HEK293 (cell line): ENCODE data around the gene HRAS.

Source experiments
- FEZF1 ChIP-seq: fragments of 450-650 bp; formaldehyde crosslinking; IDR thresholded peaks from 2 replicates; pipeline ENCODE4 v1.5.1; 2016; ENCODE audit warnings: missing biosample characterization, missing genetic modification characterization
- HOXC10 ChIP-seq: sonication (generic); formaldehyde crosslinking; IDR thresholded peaks from 2 replicates; pipeline ENCODE4 v1.8.1; 2023; ENCODE audit warnings: mild to moderate bottlenecking, missing genetic modification reagents
- IKZF3 ChIP-seq: fragments of 450-650 bp; IDR thresholded peaks from 2 replicates; pipeline ENCODE4 v1.5.0; 2018; ENCODE audit warnings: missing biosample characterization, mild to moderate bottlenecking, missing genetic modification characterization, moderate library complexity
- OSR2 ChIP-seq: fragments of 450-650 bp; formaldehyde crosslinking; IDR thresholded peaks from 2 replicates; pipeline ENCODE4 v1.5.1; 2016; ENCODE audit warnings: missing biosample characterization, missing genetic modification characterization
- SP2 ChIP-seq: fragments of 450-650 bp; formaldehyde crosslinking; IDR thresholded peaks from 2 replicates; pipeline ENCODE4 v1.5.1; 2016; ENCODE audit warnings: missing biosample characterization, missing genetic modification characterization
- TRIM28 ChIP-seq: IDR thresholded peaks from 2 replicates; pipeline ENCODE4 v1.6.1; 2011; ENCODE audit warnings: low read length, control low read depth, borderline replicate concordance
- WT1 ChIP-seq: fragments of 450-650 bp; formaldehyde crosslinking; IDR thresholded peaks from 2 replicates; pipeline ENCODE4 v1.5.1; 2016; ENCODE audit warnings: missing biosample characterization, missing genetic modification characterization
- ZBTB20 ChIP-seq: fragments of 450-650 bp; formaldehyde crosslinking; IDR thresholded peaks from 2 replicates; pipeline ENCODE4 v1.5.1; 2016; ENCODE audit warnings: missing biosample characterization, missing genetic modification characterization
- ZBTB8A ChIP-seq: fragments of 450-650 bp; formaldehyde crosslinking; IDR thresholded peaks from 2 replicates; pipeline ENCODE4 v1.5.1; 2016; ENCODE audit warnings: missing biosample characterization, missing genetic modification characterization
- ZIC2 ChIP-seq: fragments of 450-650 bp; formaldehyde crosslinking; IDR thresholded peaks from 2 replicates; pipeline ENCODE4 v1.5.1; 2016; ENCODE audit warnings: missing biosample characterization, missing genetic modification characterization
- ZNF112 ChIP-seq: fragments of 450-650 bp; formaldehyde crosslinking; IDR thresholded peaks from 2 replicates; pipeline ENCODE4 v1.5.0; 2017; ENCODE audit warnings: missing biosample characterization, missing genetic modification characterization
- ZNF133 ChIP-seq: fragments of 450-650 bp; formaldehyde crosslinking; IDR thresholded peaks from 2 replicates; pipeline ENCODE4 v1.5.1; 2016; ENCODE audit warnings: missing biosample characterization, missing genetic modification characterization
- ZNF146 ChIP-seq: fragments of 450-650 bp; formaldehyde crosslinking; IDR thresholded peaks from 2 replicates; pipeline ENCODE4 v1.5.1; 2016; ENCODE audit warnings: missing biosample characterization, missing genetic modification characterization
- ZNF157 ChIP-seq: fragments of 450-650 bp; formaldehyde crosslinking; IDR thresholded peaks from 2 replicates; pipeline ENCODE4 v1.5.1; 2016; ENCODE audit warnings: missing biosample characterization, missing genetic modification characterization
- ZNF184 ChIP-seq: fragments of 450-650 bp; IDR thresholded peaks from 2 replicates; pipeline ENCODE4 v1.5.1; 2018; ENCODE audit warnings: missing biosample characterization, mild to moderate bottlenecking, missing genetic modification characterization
- ZNF221 ChIP-seq: fragments of 450-650 bp; formaldehyde crosslinking; IDR thresholded peaks from 2 replicates; pipeline ENCODE4 v1.5.1; 2017; ENCODE audit warnings: missing biosample characterization, missing genetic modification characterization, borderline replicate concordance
- ZNF248 ChIP-seq: fragments of 450-650 bp; formaldehyde crosslinking; IDR thresholded peaks from 2 replicates; pipeline ENCODE4 v1.5.1; 2017; ENCODE audit warnings: missing biosample characterization, missing genetic modification characterization
- ZNF341 ChIP-seq: fragments of 450-650 bp; formaldehyde crosslinking; IDR thresholded peaks from 2 replicates; pipeline ENCODE4; 2016; ENCODE audit warnings: low read depth, missing biosample characterization, missing genetic modification characterization
- ZNF394 ChIP-seq: fragments of 450-650 bp; formaldehyde crosslinking; IDR thresholded peaks from 2 replicates; pipeline ENCODE4 v1.5.1; 2016; ENCODE audit warnings: missing biosample characterization, missing genetic modification characterization, mild to moderate bottlenecking, moderate library complexity, borderline replicate concordance
- ZNF433 ChIP-seq: fragments of 450-650 bp; formaldehyde crosslinking; IDR thresholded peaks from 2 replicates; pipeline ENCODE4 v1.5.1; 2016; ENCODE audit warnings: missing biosample characterization, missing genetic modification characterization, low read depth
- ZNF48 ChIP-seq: fragments of 450-650 bp; formaldehyde crosslinking; IDR thresholded peaks from 2 replicates; pipeline ENCODE4 v1.5.1; 2016; ENCODE audit warnings: missing biosample characterization, missing genetic modification characterization
- ZNF501 ChIP-seq: fragments of 450-650 bp; formaldehyde crosslinking; IDR thresholded peaks from 2 replicates; pipeline ENCODE4 v1.5.1; 2016; ENCODE audit warnings: missing biosample characterization, missing genetic modification characterization
- ZNF510 ChIP-seq: fragments of 450-650 bp; formaldehyde crosslinking; IDR thresholded peaks from 2 replicates; pipeline ENCODE4 v1.5.1; 2018; ENCODE audit warnings: mild to moderate bottlenecking, missing genetic modification characterization, missing biosample characterization; ENCODE audit not compliant: insufficient replicate concordance
- ZNF549 ChIP-seq: fragments of 450-650 bp; IDR thresholded peaks from 2 replicates; pipeline ENCODE4 v1.5.1; 2018; ENCODE audit warnings: missing biosample characterization, missing genetic modification characterization, mild to moderate bottlenecking, inconsistent platforms, moderate library complexity
- ZNF600 ChIP-seq: fragments of 450-650 bp; formaldehyde crosslinking; IDR thresholded peaks from 2 replicates; pipeline ENCODE4 v1.5.1; 2016; ENCODE audit warnings: missing biosample characterization, missing genetic modification characterization
- ZNF626 ChIP-seq: fragments of 450-650 bp; sonication (Bioruptor Pico); formaldehyde crosslinking; IDR thresholded peaks from 2 replicates; pipeline ENCODE4 v1.5.1; 2018; ENCODE audit warnings: missing biosample characterization, missing genetic modification characterization, inconsistent platforms
- ZNF654 ChIP-seq: fragments of 450-650 bp; formaldehyde crosslinking; IDR thresholded peaks from 2 replicates; pipeline ENCODE4 v1.5.1; 2016; ENCODE audit warnings: low read depth, missing biosample characterization, missing genetic modification characterization
- ZNF660 ChIP-seq: fragments of 450-650 bp; IDR thresholded peaks from 2 replicates; pipeline ENCODE4 v1.5.1; 2018; ENCODE audit warnings: missing biosample characterization, mild to moderate bottlenecking, missing genetic modification characterization
- ZNF701 ChIP-seq: fragments of 450-650 bp; formaldehyde crosslinking; IDR thresholded peaks from 2 replicates; pipeline ENCODE4 v1.5.1; 2016; ENCODE audit warnings: missing biosample characterization, missing genetic modification characterization
- ZNF707 ChIP-seq: fragments of 450-650 bp; formaldehyde crosslinking; IDR thresholded peaks from 2 replicates; pipeline ENCODE4 v1.5.1; 2016; ENCODE audit warnings: missing biosample characterization, missing genetic modification characterization
- ZNF791 ChIP-seq: fragments of 450-650 bp; formaldehyde crosslinking; IDR thresholded peaks from 2 replicates; pipeline ENCODE4 v1.5.1; 2016; ENCODE audit warnings: missing biosample characterization, missing genetic modification characterization
- ZSCAN23 ChIP-seq: fragments of 450-650 bp; formaldehyde crosslinking; IDR thresholded peaks from 2 replicates; pipeline ENCODE4 v1.5.1; 2016; ENCODE audit warnings: missing biosample characterization, missing genetic modification characterization
- TF ChIP-seq, protein P1 (sequence below): fragments of 450-650 bp; formaldehyde crosslinking; IDR thresholded peaks from 2 replicates; pipeline ENCODE4 v1.5.1; 2016; ENCODE audit warnings: missing biosample characterization, missing genetic modification characterization, low read depth
- TF ChIP-seq, protein P2 (sequence below): fragments of 450-650 bp; formaldehyde crosslinking; optimal IDR thresholded peaks from 2 replicates; pipeline ENCODE3; 2016; ENCODE audit warnings: missing biosample characterization, mild to moderate bottlenecking, missing genetic modification characterization
- TF ChIP-seq, protein P3 (sequence below): fragments of 450-650 bp; formaldehyde crosslinking; IDR thresholded peaks from 2 replicates; pipeline ENCODE4 v1.5.1; 2016; ENCODE audit warnings: missing biosample characterization, missing genetic modification characterization
- TF ChIP-seq, protein P4 (sequence below): fragments of 450-650 bp; formaldehyde crosslinking; IDR thresholded peaks from 2 replicates; pipeline ENCODE4 v1.5.1; 2017; ENCODE audit warnings: missing biosample characterization, mild to moderate bottlenecking, missing genetic modification characterization, moderate library complexity

HRAS gene

DNA sequence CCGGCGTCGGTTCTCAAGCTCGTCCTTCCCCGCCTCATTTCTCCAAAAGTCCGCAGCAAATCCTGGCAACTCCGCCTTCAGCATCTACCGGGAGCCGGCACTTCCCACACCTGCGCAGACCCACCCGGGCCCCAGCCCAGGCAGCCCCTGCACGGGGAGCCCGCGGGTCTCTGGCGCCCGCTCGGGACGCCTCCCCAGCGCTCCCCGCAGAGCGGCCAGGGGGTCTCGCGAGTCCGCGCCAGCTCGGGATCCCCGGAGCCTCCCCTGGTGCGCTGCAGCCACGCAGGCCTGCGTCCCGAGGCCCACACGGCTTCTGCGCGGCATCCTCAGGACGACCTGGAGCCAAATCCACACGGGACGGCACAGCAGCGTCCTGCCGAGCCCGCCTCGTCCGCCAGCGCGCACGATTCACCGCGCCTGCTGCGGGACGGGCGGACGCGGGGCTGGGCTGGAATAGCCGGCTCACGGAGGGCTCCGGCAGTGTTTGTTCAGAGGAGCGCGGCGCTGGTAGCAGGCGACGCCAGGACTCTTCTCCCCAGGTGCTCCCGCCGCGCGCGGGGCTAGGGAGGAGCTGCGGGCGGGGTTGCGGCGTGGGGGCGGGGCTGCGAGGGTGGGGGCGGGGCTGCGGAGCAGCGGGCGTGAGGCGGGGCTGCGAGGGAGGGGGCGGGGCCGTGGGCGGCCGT is 40.1 kb upstream of the HRAS start (continued):
- TF ChIP-seq WT1 (tag by site-specific recombination) (no peak), ZBTB8A (tag by site-specific recombination) (no peak), ZNF184 (tag by site-specific recombination) (no peak), ZNF112 (tag by site-specific recombination) (no peak), ZNF133 (no peak), ZSCAN23 (tag by site-specific recombination) (no peak), ZNF510 (no peak), ZIC2 (tag by site-specific recombination) (peak; percentile 66), ZNF600 (tag by site-specific recombination) (peak; percentile 67; the same call in 1 of the 2 replicates), ZNF549 (tag by site-specific recombination) (no peak), ZNF48 (tag by site-specific recombination) (no peak), OSR2 (tag by site-specific recombination) (peak; percentile 23; the same call in 1 of the 2 replicates), ZNF791 (tag by site-specific recombination) (no peak), ZNF157 (tag by site-specific recombination) (no peak), ZNF626 (no peak), ZNF701 (no peak), ZNF341 (tag by site-specific recombination) (peak; percentile 37; the same call in 1 of the 2 replicates), HOXC10 (CRISPR knock-in tag) (0 out of 2 replicates have a peak, but pooled peaks have one; percentile 71), ZNF394 (tag by site-specific recombination) (peak; percentile 85), TRIM28 (no peak), ZNF654 (no peak), ZNF707 (tag by site-specific recombination) (no peak), SP2 (tag by site-specific recombination) (no peak), ZNF660 (tag by site-specific recombination) (no peak), ZBTB20 (tag by site-specific recombination) (peak; percentile 21; the same call in 1 of the 2 replicates), ZNF433 (tag by site-specific recombination) (no peak), FEZF1 (tag by site-specific recombination) (no peak), ZNF146 (tag by site-specific recombination) (no peak), IKZF3 (tag by site-specific recombination) (0 out of 2 replicates have a peak, but pooled peaks have one; percentile 27), ZNF221 (tag by site-specific recombination) (no peak), ZNF501 (tag by site-specific recombination) (no peak), ZNF248 (tag by site-specific recombination) (no peak)
- TF ChIP-seq, protein P1, sequence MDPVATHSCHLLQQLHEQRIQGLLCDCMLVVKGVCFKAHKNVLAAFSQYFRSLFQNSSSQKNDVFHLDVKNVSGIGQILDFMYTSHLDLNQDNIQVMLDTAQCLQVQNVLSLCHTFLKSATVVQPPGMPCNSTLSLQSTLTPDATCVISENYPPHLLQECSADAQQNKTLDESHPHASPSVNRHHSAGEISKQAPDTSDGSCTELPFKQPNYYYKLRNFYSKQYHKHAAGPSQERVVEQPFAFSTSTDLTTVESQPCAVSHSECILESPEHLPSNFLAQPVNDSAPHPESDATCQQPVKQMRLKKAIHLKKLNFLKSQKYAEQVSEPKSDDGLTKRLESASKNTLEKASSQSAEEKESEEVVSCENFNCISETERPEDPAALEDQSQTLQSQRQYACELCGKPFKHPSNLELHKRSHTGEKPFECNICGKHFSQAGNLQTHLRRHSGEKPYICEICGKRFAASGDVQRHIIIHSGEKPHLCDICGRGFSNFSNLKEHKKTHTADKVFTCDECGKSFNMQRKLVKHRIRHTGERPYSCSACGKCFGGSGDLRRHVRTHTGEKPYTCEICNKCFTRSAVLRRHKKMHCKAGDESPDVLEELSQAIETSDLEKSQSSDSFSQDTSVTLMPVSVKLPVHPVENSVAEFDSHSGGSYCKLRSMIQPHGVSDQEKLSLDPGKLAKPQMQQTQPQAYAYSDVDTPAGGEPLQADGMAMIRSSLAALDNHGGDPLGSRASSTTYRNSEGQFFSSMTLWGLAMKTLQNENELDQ, result no peak
- TF ChIP-seq, protein P2, sequence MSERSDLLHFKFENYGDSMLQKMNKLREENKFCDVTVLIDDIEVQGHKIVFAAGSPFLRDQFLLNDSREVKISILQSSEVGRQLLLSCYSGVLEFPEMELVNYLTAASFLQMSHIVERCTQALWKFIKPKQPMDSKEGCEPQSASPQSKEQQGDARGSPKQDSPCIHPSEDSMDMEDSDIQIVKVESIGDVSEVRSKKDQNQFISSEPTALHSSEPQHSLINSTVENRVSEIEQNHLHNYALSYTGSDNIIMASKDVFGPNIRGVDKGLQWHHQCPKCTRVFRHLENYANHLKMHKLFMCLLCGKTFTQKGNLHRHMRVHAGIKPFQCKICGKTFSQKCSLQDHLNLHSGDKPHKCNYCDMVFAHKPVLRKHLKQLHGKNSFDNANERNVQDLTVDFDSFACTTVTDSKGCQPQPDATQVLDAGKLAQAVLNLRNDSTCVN (tag by site-specific recombination), result peak; percentile 68
- TF ChIP-seq, protein P3, sequence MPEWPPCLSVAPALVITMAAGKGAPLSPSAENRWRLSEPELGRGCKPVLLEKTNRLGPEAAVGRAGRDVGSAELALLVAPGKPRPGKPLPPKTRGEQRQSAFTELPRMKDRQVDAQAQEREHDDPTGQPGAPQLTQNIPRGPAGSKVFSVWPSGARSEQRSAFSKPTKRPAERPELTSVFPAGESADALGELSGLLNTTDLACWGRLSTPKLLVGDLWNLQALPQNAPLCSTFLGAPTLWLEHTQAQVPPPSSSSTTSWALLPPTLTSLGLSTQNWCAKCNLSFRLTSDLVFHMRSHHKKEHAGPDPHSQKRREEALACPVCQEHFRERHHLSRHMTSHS (tag by site-specific recombination), result no peak
- TF ChIP-seq, protein P4, sequence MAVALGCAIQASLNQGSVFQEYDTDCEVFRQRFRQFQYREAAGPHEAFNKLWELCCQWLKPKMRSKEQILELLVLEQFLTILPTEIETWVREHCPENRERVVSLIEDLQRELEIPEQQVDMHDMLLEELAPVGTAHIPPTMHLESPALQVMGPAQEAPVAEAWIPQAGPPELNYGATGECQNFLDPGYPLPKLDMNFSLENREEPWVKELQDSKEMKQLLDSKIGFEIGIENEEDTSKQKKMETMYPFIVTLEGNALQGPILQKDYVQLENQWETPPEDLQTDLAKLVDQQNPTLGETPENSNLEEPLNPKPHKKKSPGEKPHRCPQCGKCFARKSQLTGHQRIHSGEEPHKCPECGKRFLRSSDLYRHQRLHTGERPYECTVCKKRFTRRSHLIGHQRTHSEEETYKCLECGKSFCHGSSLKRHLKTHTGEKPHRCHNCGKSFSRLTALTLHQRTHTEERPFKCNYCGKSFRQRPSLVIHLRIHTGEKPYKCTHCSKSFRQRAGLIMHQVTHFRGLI (tag by site-specific recombination), result no peak
